ENCODE measurements around the gene ARHGAP26.

GRCh38 chr5:142819825-142820224 is 49.6 kb downstream of the ARHGAP26 start:
- TF ChIP-seq CTCF (IDR thresholded peaks at IDR 0.05; ENCODE audit: low read depth, low read length, poor library complexity, severe bottlenecking), result no peak
- TF ChIP-seq EZH2phosphoT487 (IDR thresholded peaks at IDR 0.05; ENCODE audit: borderline replicate concordance, low read length), result no peak

All from DOHH2 (cell line).